Measurements from ENCODE around the gene SIDT2. TPM values are rescaled to one million over a fixed set of nuclear protein-coding genes. Genes with fewer than 3 reads are reported as not detected.

The SIDT2 gene
- total RNA-seq, 1 experiment from 2014 or later, result 47.6 TPM

- BruUV-seq (replicated peaks), result no TSS peak
- peak overlapping the region; percentile 86 for H3K27ac ChIP-seq (ENCODE audit: low read length)
- TF ChIP-seq CTCF (IDR thresholded peaks at IDR 0.05), result no peak
- TF ChIP-seq POLR2AphosphoS5 (IDR thresholded peaks at IDR 0.05; ENCODE audit: low read depth, low read length), result no peak
- TF ChIP-seq TCF7L2 (IDR thresholded peaks at IDR 0.05; ENCODE audit: low read depth, low read length), result no peak
- no peak for TF ChIP-seq SIN3A (IDR thresholded peaks at IDR 0.05; ENCODE audit: borderline replicate concordance, insufficient read depth, low read depth, low read length)
- no peak for TF ChIP-seq REST (IDR thresholded peaks at IDR 0.05; ENCODE audit: insufficient read depth in 1 of 2, low read depth in 2 of 2, low read length in 1 of 2)
- CTCF ChIA-PET, result interaction anchor here (0.7 to 1.5 kb wide), 4 partner anchors 20 to 437 kb away, joined by 3 to 10 read pairs (median 5); no protein-coding TSS in a partner anchor
- ATAC-seq, result no peak
- peaks cover 21% of the 10 kb centered on the region for H3K4me1 ChIP-seq (ENCODE audit: control insufficient read depth, insufficient read depth, low read length)
- in situ Hi-C loops (cut with HindIII; ENCODE audit: low pct_unique_long_range_greater_than_20kb, low sequenced_read_pairs) (no loop called here), intact Hi-C loops (cut with micrococcal nuclease; ENCODE audit: unreplicated experiment) (no loop called here)
- peak overlapping the region; percentile 70 to 88 for H3K4me3 ChIP-seq (ENCODE audit: low read depth in 2 of 2, low read length in 2 of 2)
- H3K36me3 ChIP-seq (ENCODE audit: control insufficient read depth, insufficient read depth, low read length), result no peaks in the 10 kb centered on the region
- no peaks in the 10 kb centered on the region for H3K27me3 ChIP-seq (ENCODE audit: control insufficient read depth, insufficient read depth, low read length)
- no peaks in the 10 kb centered on the region for H3K9me3 ChIP-seq (ENCODE audit: control insufficient read depth, insufficient read depth, low read depth, low read length)
- DNase-seq (ENCODE audit: low read depth, low spot score), result no peak
- POLR2A ChIA-PET, result interaction anchor here (0.6 to 1.0 kb wide), 3 partner anchors 34 to 715 kb away, joined by 3 to 8 read pairs (median 4); no protein-coding TSS in a partner anchor
These were observed 1.5 kb downstream of the SIDT2 start for GRCh38 chr11:117180020-117180419.

- Histone ChIP-seq H3K4me3 (ENCODE audit: low read depth in 2 of 2, low read length in 2 of 2) (no peak overlapping the region), H3K27ac (ENCODE audit: low read length) (no peak overlapping the region), H3K27me3 (ENCODE audit: control insufficient read depth, insufficient read depth, low read length) (no peaks in the 10 kb centered on the region), H3K36me3 (ENCODE audit: control insufficient read depth, insufficient read depth, low read length) (no peaks in the 10 kb centered on the region), H3K4me1 (ENCODE audit: control insufficient read depth, insufficient read depth, low read length) (peaks cover 20% of the 10 kb centered on the region), H3K9me3 (ENCODE audit: control insufficient read depth, insufficient read depth, low read depth, low read length) (no peaks in the 10 kb centered on the region)
- in situ Hi-C loops (cut with HindIII; ENCODE audit: low pct_unique_long_range_greater_than_20kb, low sequenced_read_pairs), result no loop called here
- peak; percentile 24 for DNase-seq (ENCODE audit: low read depth, low spot score)
- ChIA-PET POLR2A (no interaction called here), CTCF (interaction anchor here (0.7 to 1.5 kb wide), 6 partner anchors 19 to 438 kb away, joined by 3 to 10 read pairs (median 5); partner anchors contain the start of gene PCSK7)
- no TSS peak for BruUV-seq (replicated peaks)
- TF ChIP-seq POLR2AphosphoS5 (IDR thresholded peaks at IDR 0.05; ENCODE audit: low read depth, low read length) (no peak), SIN3A (IDR thresholded peaks at IDR 0.05; ENCODE audit: borderline replicate concordance, insufficient read depth, low read depth, low read length) (no peak), CTCF (IDR thresholded peaks at IDR 0.05) (no peak; the same call in 1 of the 2 replicates), REST (IDR thresholded peaks at IDR 0.05; ENCODE audit: insufficient read depth in 1 of 2, low read depth in 2 of 2, low read length in 1 of 2) (no peak), TCF7L2 (IDR thresholded peaks at IDR 0.05; ENCODE audit: low read depth, low read length) (no peak)
- no peak for ATAC-seq
- intact Hi-C loops (cut with micrococcal nuclease; ENCODE audit: unreplicated experiment), result no loop called here
These were observed 2.4 kb downstream of the SIDT2 start for GRCh38 chr11:117180661-117181585.

All from Panc1 (cell line).